HepG2 (cell line): ENCODE measurements around the gene BIRC5. TPM values are rescaled to one million over a fixed set of nuclear protein-coding genes. Genes with fewer than 3 reads are reported as not detected.
A peak's percentile ranks its signal among the peaks of the same experiment; 100 is the strongest.

Source experiments
- ATAC-seq: fragments of 200-7000 bp; cut with Tn5 transposase; 3 replicates; pipeline ENCODE4 v1.9.1; 2020; ENCODE audit warnings: mild to moderate bottlenecking, moderate library complexity
- BruUV-seq: library from RNA; stranded (reverse); fragments of 400-500 nt; replicated peaks from 2 replicates; lab custom pipeline; 2021; lab: Mats Ljungman, UMichigan
- CTCF ChIA-PET: fragments of 300-600 bp; formaldehyde crosslinking; extraction: SDS; loops from one replicate; lab custom pipeline; 2021; ENCODE audit warnings: low total read pairs, inconsistent platforms, low intra/inter-chr PET ratio; lab: Yijun Ruan, JAX
- POLR2A ChIA-PET: fragments of 350-600 bp; sonication (Branson Sonifier 250); formaldehyde crosslinking; loops from one replicate; lab custom pipeline; 2020; ENCODE audit warnings: antibody characterized with exemption, inconsistent platforms; lab: Yijun Ruan, JAX
- DNase-seq: peaks from one replicate; pipeline ENCODE4 v3.0.0-alpha.2; 2015; ENCODE audit warnings: low spot score
- FAIRE-seq: peaks from 3 replicates; lab custom pipeline; 2011; peaks lifted over from hg19 to GRCh38; lab: Jason Lieb, UNC
- H2AFZ ChIP-seq: one replicate; pipeline ENCODE4 v1.6.1; 2011; ENCODE audit warnings: low read length, inconsistent platforms
- H3K27ac ChIP-seq: fragments of 300-600 bp; 3 replicates; pipeline ENCODE4 v1.8.0; 2011; ENCODE audit warnings: mixed run types, mild to moderate bottlenecking, mixed read lengths, low read length, inconsistent platforms; ENCODE audit not compliant: insufficient read depth; ENCODE audit errors: extremely low read length
- H3K27me3 ChIP-seq, 2 experiments: fragments of 200-600 bp in 1 of 2; 2 replicates in 1 of 2; 3 replicates in 1 of 2; pipeline versions ENCODE4 v1.6.0 to v1.8.0; 2011; ENCODE audit warnings: low read length in 2 of 2, mild to moderate bottlenecking in 2 of 2, moderate library complexity in 2 of 2, inconsistent platforms in 1 of 2; ENCODE audit not compliant: insufficient read depth in 2 of 2, control insufficient read depth in 1 of 2
- H3K36me3 ChIP-seq, 2 experiments: fragments of 200-600 bp in 1 of 2; replicated peaks in 1 of 2; 2 replicates in 1 of 2; 3 replicates in 1 of 2; pipeline versions ENCODE4 v1.5.1 to v1.8.0; 2011; ENCODE audit warnings: low read length in 2 of 2, inconsistent platforms in 1 of 2; ENCODE audit not compliant: insufficient read depth in 2 of 2, control insufficient read depth in 1 of 2
- H3K4me1 ChIP-seq: 2 replicates; pipeline ENCODE4 v1.5.1; 2012; ENCODE audit warnings: low read length, inconsistent platforms; ENCODE audit not compliant: insufficient read depth
- H3K4me2 ChIP-seq: 2 replicates; pipeline ENCODE4 v1.6.0; 2011; ENCODE audit warnings: low read depth, low read length, inconsistent platforms
- H3K4me3 ChIP-seq, 3 experiments: fragments of 200-600 bp in 1 of 3; sonication (generic), shearing (Covaris generic) in 1 of 3; replicated peaks in 1 of 3; 2 replicates each; pipeline ENCODE4 v1.5.1; 2011 to 2016; ENCODE audit warnings: low read length in 3 of 3, inconsistent platforms in 2 of 3, low read depth in 2 of 3, mild to moderate bottlenecking in 2 of 3, control low read depth in 1 of 3, mixed read lengths in 1 of 3; ENCODE audit not compliant: insufficient read depth in 1 of 3
- H3K79me2 ChIP-seq: one replicate; pipeline ENCODE4 v1.6.1; 2011; ENCODE audit warnings: low read length, inconsistent platforms; ENCODE audit not compliant: insufficient read depth
- H3K9ac ChIP-seq: 2 replicates; pipeline ENCODE4 v1.6.0; 2011; ENCODE audit warnings: mild to moderate bottlenecking, low read depth, low read length, inconsistent platforms; ENCODE audit not compliant: insufficient read depth
- H3K9me3 ChIP-seq: 2 replicates; pipeline ENCODE4 v1.5.1; 2012; ENCODE audit warnings: mild to moderate bottlenecking, low read length
- H4K20me1 ChIP-seq: 2 replicates; pipeline ENCODE4 v1.6.0; 2011; ENCODE audit warnings: inconsistent platforms, mild to moderate bottlenecking, low read length, moderate library complexity; ENCODE audit not compliant: insufficient read depth
- CENPT ChIP-seq: sonication (generic); formaldehyde crosslinking; IDR thresholded peaks from 2 replicates; pipeline ENCODE4 v1.8.0; 2022; ENCODE audit warnings: low read depth, mild to moderate bottlenecking, moderate library complexity, missing genetic modification reagents
- DNMT3B ChIP-seq: conservative IDR thresholded peaks from 2 replicates; pipeline ENCODE4 v1.6.1; 2016; ENCODE audit warnings: missing biosample characterization, control low read depth
- EED ChIP-seq: sonication (generic); formaldehyde crosslinking; IDR thresholded peaks from 2 replicates; pipeline ENCODE4 v1.5.0; 2020; ENCODE audit warnings: mild to moderate bottlenecking, missing genetic modification reagents
- MED13 ChIP-seq: sonication (generic); formaldehyde crosslinking; IDR thresholded peaks from 2 replicates; pipeline ENCODE4 v1.5.0; 2020; ENCODE audit warnings: missing genetic modification reagents
- NFIC ChIP-seq: IDR thresholded peaks from 2 replicates; pipeline ENCODE4 v1.6.1; 2012; ENCODE audit warnings: mild to moderate bottlenecking, low read length, inconsistent platforms
- NONO ChIP-seq, 2 experiments: fragments of 450-650 bp in 1 of 2; sonication (generic) in 1 of 2; formaldehyde crosslinking in 1 of 2; IDR thresholded peaks in 1 of 2; conservative IDR thresholded peaks in 1 of 2; 2 replicates each; pipeline versions ENCODE4 v1.6.1 to v1.8.0; 2017 to 2022; ENCODE audit warnings: mild to moderate bottlenecking in 1 of 2, missing genetic modification reagents in 1 of 2, moderate library complexity in 1 of 2
- NR2F6 ChIP-seq, 2 experiments: IDR thresholded peaks; 2 replicates each; pipeline ENCODE4 v1.6.1; 2016; ENCODE audit warnings: antibody characterized with exemption in 1 of 2, mild to moderate bottlenecking in 1 of 2
- PHF5A ChIP-seq: IDR thresholded peaks from one replicate; pipeline ENCODE4 v1.6.1; 2018; ENCODE audit warnings: low read depth, missing genetic modification reagents; ENCODE audit not compliant: unreplicated experiment
- RBFOX2 ChIP-seq: fragments of 200-400 bp; formaldehyde crosslinking; IDR thresholded peaks from 2 replicates; pipeline ENCODE4 v1.6.1; 2017; ENCODE audit warnings: low read depth, mild to moderate bottlenecking, low read length
- ZBTB7A ChIP-seq: sonication (generic); formaldehyde crosslinking; IDR thresholded peaks from 2 replicates; pipeline ENCODE4 v1.8.0; 2022; ENCODE audit warnings: mild to moderate bottlenecking, missing genetic modification reagents
- ZNF44 ChIP-seq: sonication (generic); formaldehyde crosslinking; IDR thresholded peaks from 2 replicates; pipeline ENCODE4 v1.5.1; 2020; ENCODE audit warnings: mild to moderate bottlenecking, missing genetic modification reagents
- ZNF790 ChIP-seq: sonication (generic); formaldehyde crosslinking; IDR thresholded peaks from 2 replicates; pipeline ENCODE4 v1.8.0; 2022; ENCODE audit warnings: missing genetic modification reagents, mild to moderate bottlenecking, borderline replicate concordance
- WGBS: methylation state at CpG from one replicate; pipeline ENCODE4 v1.1.6; 2017; ENCODE audit warnings: low lambda C conversion rate; 5-methylcytosine and 5-hydroxymethylcytosine counted together
- in situ Hi-C: cut with HindIII; loops from 2 replicates; pipeline ENCODE4 v1.10.0; 2017; ENCODE audit warnings: low pct_unique_long_range_greater_than_20kb; ENCODE audit not compliant: extremely low pct_ligation_motif_present
- intact Hi-C: fragments of 100-400 bp; cut with micrococcal nuclease; formaldehyde crosslinking; loops from one replicate; pipeline ENCODE4 v1.10.0; 2022; ENCODE audit not compliant: unreplicated experiment
- polyA plus RNA-seq, 8 experiments: library from polyadenylated mRNA; depleted of rRNA in 3 of 8; stranded (reverse) in 7 of 8; unstranded in 1 of 8; fragments of >200 nt; fragmentation: Illumina TruSeq in 4 of 8; extraction: Trizol in 4 of 8; gene quantifications; 2 replicates each; pipeline versions ENCODE4 v1.2.1 to v1.2.3, GENCODE V29; 2011 to 2016; ENCODE audit warnings: low read depth in 4 of 8, missing spikeins in 1 of 8, mixed read lengths in 1 of 8; ENCODE audit not compliant: insufficient read depth in 1 of 8
- total RNA-seq, 5 experiments: library from RNA; depleted of rRNA; stranded (reverse); fragments of >200 nt; fragmentation: Illumina TruSeq; extraction: Trizol; gene quantifications; 2 replicates each; pipeline ENCODE4 v1.2.3, GENCODE V29; 2016; ENCODE audit warnings: low read depth in 1 of 5
- TF ChIP-seq, protein P1 (sequence below): IDR thresholded peaks from 2 replicates; pipeline ENCODE4 v1.6.1; 2016
- TF ChIP-seq, protein P2 (sequence below): sonication (generic); formaldehyde crosslinking; IDR thresholded peaks from 2 replicates; pipeline ENCODE4 v1.5.0; 2020; ENCODE audit warnings: mild to moderate bottlenecking, missing genetic modification reagents
- TF ChIP-seq, protein P3 (sequence below): sonication (generic); formaldehyde crosslinking; IDR thresholded peaks from 2 replicates; pipeline ENCODE4 v1.4.0; 2020; ENCODE audit warnings: missing genetic modification reagents
- TF ChIP-seq, protein P4 (sequence below): sonication (generic); formaldehyde crosslinking; conservative IDR thresholded peaks from 2 replicates; pipeline ENCODE4 v1.8.0; 2022; ENCODE audit warnings: mild to moderate bottlenecking, moderate library complexity, missing genetic modification reagents

BIRC5 gene
- total and polyA plus RNA-seq, 2 of the 13 experiments (the other 11 are each of a cell fraction or from before 2014, with no cell fraction given), result 30.3 to 135 TPM

DNA sequence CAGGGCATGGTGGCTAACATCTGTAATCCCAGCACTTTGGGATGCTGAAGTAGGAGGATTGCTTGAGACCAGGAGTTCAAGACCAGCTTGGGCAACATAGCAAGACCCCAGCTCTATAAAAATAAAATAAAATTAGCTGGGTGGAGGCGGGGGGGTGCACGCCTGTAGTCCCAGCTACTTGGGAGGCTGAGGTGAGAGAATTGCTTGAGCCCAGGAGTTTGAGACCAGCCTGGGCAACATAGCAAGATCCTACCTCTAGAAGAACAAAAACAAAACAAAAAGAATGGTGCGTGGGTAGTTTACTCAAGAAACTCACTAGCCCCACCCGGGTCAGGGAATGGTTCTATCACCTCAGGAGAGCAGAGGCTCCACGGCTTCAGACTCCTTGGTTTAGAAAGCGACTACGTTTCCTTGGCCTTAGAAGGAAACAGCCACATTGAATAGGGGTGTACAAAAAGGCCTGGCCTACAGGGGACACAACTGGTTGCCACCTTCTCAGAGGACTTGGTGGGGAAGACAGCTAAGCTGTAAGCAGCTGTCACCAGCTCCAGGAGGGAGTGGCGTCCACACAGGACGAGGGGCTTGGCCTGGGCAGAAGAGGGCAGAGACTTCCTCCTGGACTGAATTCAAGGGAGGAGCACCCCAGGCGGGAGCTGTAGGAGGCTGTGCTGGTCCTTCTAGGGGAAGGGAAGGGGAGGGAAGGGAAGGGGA is 27.9 kb upstream of the BIRC5 start:
- peak overlapping the region; percentile 43 to 94 (median 84) for H3K4me3 ChIP-seq
- in situ Hi-C loops (loop anchor here (5.0 kb wide), 1 partner anchor 74 kb away; no protein-coding TSS in a partner anchor), intact Hi-C loops (loop anchor here (2.0 to 5.0 kb wide), 2 partner anchors 17 to 74 kb away; partner anchors contain the start of gene SYNGR2)
- no peaks in the 10 kb centered on the region; a peak in 1 of 5 replicates for H3K27me3 ChIP-seq
- 48% methylated on average over 10 of the region's 10 CpGs for WGBS
- ChIA-PET CTCF (interaction anchor here (1.0 kb wide), 1 partner anchor 46 kb away, joined by 3 read pairs; no protein-coding TSS in a partner anchor), POLR2A (interaction anchor here (0.9 to 3.5 kb wide), 22 partner anchors 9 to 235 kb away, joined by 3 to 28 read pairs (median 6); partner anchors contain the start of genes TMC6, TMC8 and TNRC6C)
- H4K20me1 ChIP-seq, result peaks cover 32% of the 10 kb centered on the region
- no peak overlapping the region for H2AFZ ChIP-seq
- peaks cover 59% of the 10 kb centered on the region for H3K79me2 ChIP-seq
- no peaks in the 10 kb centered on the region for H3K9me3 ChIP-seq
- H3K27ac ChIP-seq, result peak overlapping the region; percentile 78
- ATAC-seq, result peak; percentile 14
- H3K4me1 ChIP-seq, result peaks cover 62% of the 10 kb centered on the region
- H3K9ac ChIP-seq, result peak overlapping the region; percentile 74
- no peak for DNase-seq
- peaks cover 7 to 50% of the 10 kb centered on the region in 2 experiments; a peak in 4 of 5 replicates for H3K36me3 ChIP-seq
- no TSS peak for BruUV-seq
- peak overlapping the region; percentile 99 for H3K4me2 ChIP-seq
- peak; percentile 23 for FAIRE-seq
- TF ChIP-seq, protein P1, sequence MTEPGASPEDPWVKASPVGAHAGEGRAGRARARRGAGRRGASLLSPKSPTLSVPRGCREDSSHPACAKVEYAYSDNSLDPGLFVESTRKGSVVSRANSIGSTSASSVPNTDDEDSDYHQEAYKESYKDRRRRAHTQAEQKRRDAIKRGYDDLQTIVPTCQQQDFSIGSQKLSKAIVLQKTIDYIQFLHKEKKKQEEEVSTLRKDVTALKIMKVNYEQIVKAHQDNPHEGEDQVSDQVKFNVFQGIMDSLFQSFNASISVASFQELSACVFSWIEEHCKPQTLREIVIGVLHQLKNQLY (CRISPR knock-in tag), result no peak
- no peak for TF ChIP-seq NONO (IDR thresholded peaks at IDR 0.05)
- TF ChIP-seq NONO (CRISPR knock-in tag; conservative IDR thresholded peaks at IDR 0.05), result no peak
- no peak for TF ChIP-seq MED13 (CRISPR knock-in tag)
- TF ChIP-seq NR2F6 (IDR thresholded peaks at IDR 0.05), result no peak
- no peak for TF ChIP-seq NR2F6 (CRISPR knock-in tag; IDR thresholded peaks at IDR 0.05)
- no peak for TF ChIP-seq DNMT3B (CRISPR knock-in tag)
- TF ChIP-seq ZBTB7A (CRISPR knock-in tag), result 0 out of 2 replicates have a peak, but pooled peaks have one; percentile 7
- no peak for TF ChIP-seq NFIC
- TF ChIP-seq, protein P2, sequence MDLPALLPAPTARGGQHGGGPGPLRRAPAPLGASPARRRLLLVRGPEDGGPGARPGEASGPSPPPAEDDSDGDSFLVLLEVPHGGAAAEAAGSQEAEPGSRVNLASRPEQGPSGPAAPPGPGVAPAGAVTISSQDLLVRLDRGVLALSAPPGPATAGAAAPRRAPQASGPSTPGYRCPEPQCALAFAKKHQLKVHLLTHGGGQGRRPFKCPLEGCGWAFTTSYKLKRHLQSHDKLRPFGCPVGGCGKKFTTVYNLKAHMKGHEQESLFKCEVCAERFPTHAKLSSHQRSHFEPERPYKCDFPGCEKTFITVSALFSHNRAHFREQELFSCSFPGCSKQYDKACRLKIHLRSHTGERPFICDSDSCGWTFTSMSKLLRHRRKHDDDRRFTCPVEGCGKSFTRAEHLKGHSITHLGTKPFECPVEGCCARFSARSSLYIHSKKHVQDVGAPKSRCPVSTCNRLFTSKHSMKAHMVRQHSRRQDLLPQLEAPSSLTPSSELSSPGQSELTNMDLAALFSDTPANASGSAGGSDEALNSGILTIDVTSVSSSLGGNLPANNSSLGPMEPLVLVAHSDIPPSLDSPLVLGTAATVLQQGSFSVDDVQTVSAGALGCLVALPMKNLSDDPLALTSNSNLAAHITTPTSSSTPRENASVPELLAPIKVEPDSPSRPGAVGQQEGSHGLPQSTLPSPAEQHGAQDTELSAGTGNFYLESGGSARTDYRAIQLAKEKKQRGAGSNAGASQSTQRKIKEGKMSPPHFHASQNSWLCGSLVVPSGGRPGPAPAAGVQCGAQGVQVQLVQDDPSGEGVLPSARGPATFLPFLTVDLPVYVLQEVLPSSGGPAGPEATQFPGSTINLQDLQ (CRISPR knock-in tag), result no peak
- TF ChIP-seq CENPT, result no peak
- no peak for TF ChIP-seq ZNF790 (CRISPR knock-in tag)
- no peak for TF ChIP-seq RBFOX2
- TF ChIP-seq ZNF44 (CRISPR knock-in tag), result 0 out of 2 replicates have a peak, but pooled peaks have one; percentile 56
- TF ChIP-seq PHF5A (CRISPR knock-in tag), result no peak
- TF ChIP-seq, protein P3, sequence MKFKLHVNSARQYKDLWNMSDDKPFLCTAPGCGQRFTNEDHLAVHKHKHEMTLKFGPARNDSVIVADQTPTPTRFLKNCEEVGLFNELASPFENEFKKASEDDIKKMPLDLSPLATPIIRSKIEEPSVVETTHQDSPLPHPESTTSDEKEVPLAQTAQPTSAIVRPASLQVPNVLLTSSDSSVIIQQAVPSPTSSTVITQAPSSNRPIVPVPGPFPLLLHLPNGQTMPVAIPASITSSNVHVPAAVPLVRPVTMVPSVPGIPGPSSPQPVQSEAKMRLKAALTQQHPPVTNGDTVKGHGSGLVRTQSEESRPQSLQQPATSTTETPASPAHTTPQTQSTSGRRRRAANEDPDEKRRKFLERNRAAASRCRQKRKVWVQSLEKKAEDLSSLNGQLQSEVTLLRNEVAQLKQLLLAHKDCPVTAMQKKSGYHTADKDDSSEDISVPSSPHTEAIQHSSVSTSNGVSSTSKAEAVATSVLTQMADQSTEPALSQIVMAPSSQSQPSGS (CRISPR knock-in tag), result no peak
- TF ChIP-seq, protein P4, sequence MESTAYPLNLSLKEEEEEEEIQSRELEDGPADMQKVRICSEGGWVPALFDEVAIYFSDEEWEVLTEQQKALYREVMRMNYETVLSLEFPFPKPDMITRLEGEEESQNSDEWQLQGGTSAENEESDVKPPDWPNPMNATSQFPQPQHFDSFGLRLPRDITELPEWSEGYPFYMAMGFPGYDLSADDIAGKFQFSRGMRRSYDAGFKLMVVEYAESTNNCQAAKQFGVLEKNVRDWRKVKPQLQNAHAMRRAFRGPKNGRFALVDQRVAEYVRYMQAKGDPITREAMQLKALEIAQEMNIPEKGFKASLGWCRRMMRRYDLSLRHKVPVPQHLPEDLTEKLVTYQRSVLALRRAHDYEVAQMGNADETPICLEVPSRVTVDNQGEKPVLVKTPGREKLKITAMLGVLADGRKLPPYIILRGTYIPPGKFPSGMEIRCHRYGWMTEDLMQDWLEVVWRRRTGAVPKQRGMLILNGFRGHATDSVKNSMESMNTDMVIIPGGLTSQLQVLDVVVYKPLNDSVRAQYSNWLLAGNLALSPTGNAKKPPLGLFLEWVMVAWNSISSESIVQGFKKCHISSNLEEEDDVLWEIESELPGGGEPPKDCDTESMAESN (CRISPR knock-in tag), result no peak
- TF ChIP-seq EED (CRISPR knock-in tag), result no peak
